OCI-LY1 (cell line): ENCODE data around the gene ZXDA.

Experiments
- CTCF ChIP-seq: fragments of 200-600 bp; sonication (generic), shearing (Covaris generic); IDR thresholded peaks from 2 replicates; pipeline ENCODE4 v1.5.1; 2017; ENCODE audit warnings: mild to moderate bottlenecking, antibody characterized with exemption, low read length, moderate library complexity, mixed read lengths
- EZH2 ChIP-seq: fragments of 200-600 bp; sonication (generic), shearing (Covaris generic); IDR thresholded peaks from 2 replicates; pipeline ENCODE4 v1.8.0; 2017; ENCODE audit warnings: borderline replicate concordance, mixed run types, mild to moderate bottlenecking, antibody characterized with exemption, low read length, moderate library complexity, mixed read lengths

- no peak for TF ChIP-seq CTCF
- no peak for TF ChIP-seq EZH2
Measured at GRCh38 chrX:57904176-57904880, 5.9 kb downstream of the ZXDA start.
